ENCODE data around the gene SEMA4B. TPM values are rescaled to one million over a fixed set of nuclear protein-coding genes. Genes with fewer than 3 reads are reported as not detected.

SEMA4B gene
- total and polyA plus RNA-seq, 10 of the 15 experiments (the other 5 are each of a cell fraction or from before 2014, with no cell fraction given) = 0.87 to 26.0 (median 9.3) TPM

DNA sequence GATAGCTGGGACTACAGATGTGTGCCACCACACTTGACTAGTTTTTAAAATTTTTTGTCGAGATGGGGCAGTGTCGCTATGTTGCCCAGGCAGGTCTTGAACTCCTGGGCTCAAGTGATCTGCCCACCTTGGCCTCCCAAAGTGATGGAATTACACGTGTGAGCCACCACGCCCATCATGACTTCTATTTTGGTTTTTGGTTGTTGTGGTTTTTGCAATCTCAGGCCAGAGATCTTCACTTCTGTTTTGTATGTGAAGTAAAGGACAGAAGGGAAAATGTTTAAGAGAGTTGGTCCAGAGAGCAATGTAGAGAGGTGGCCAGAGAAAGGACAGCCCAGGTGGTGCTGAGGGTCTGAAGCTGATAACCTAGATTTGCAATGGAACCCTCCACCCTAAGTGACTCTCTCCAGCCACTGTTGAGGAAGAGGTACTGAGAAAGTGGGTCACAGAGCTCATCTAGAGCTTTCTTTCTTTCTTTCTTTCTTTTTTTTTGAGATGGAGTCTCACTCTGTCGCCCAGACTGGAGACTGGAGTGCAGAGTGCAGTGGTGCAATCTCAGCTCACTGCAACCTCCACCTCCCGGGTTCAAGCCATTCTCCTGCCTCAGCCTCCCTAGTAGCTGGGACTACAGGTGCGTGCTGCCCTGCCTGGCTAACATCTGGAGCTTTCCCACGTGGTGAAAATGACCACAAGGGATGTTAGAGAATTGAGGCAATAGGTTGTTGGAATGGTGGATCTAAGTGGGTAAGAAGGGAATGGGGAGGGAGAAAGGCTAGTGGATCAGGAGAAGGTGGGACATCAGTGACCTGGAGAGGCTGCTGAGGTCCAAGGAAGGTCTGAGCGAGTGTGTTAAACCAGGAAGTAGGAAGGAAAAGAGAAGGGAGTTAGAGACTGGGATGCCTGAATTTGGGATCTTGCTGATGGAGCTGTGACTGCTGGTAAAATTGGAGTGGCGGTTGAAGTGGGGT is 22.4 kb upstream of the SEMA4B start (continued):
- TF ChIP-seq NFIC (IDR thresholded peaks at IDR 0.05; ENCODE audit: low read depth, low read length) (peak; percentile 46; the same call in 1 of the 2 replicates), SMAD5 (IDR thresholded peaks at IDR 0.05; ENCODE audit: low read depth) (no peak), BCL11A (IDR thresholded peaks at IDR 0.05; ENCODE audit: low read depth, low read length) (0 out of 2 replicates have a peak, but pooled peaks have one; percentile 6), ZSCAN29 (IDR thresholded peaks at IDR 0.05) (no peak), CBX5 (IDR thresholded peaks at IDR 0.05; ENCODE audit: low read depth) (no peak), FOS (IDR thresholded peaks at IDR 0.05; ENCODE audit: borderline replicate concordance, extremely low read depth, insufficient read length) (no peak), HDGF (IDR thresholded peaks at IDR 0.05) (peak; percentile 71; the same call in 1 of the 2 replicates), ZNF207 (IDR thresholded peaks at IDR 0.05; ENCODE audit: borderline replicate concordance) (no peak), NFXL1 (IDR thresholded peaks at IDR 0.05; ENCODE audit: borderline replicate concordance) (no peak), JUND (IDR thresholded peaks at IDR 0.05; ENCODE audit: low read depth, low read length) (no peak), NBN (IDR thresholded peaks at IDR 0.05) (peak; percentile 63), SPI1 (IDR thresholded peaks at IDR 0.05; ENCODE audit: borderline replicate concordance, insufficient read depth, low read depth, low read length) (peak; percentile 65; the same call in 1 of the 2 replicates), POLR2AphosphoS2 (IDR thresholded peaks at IDR 0.05; ENCODE audit: low read depth, low read length) (no peak), ASH2L (IDR thresholded peaks at IDR 0.05; ENCODE audit: borderline replicate concordance, low read depth) (no peak), SMARCA5 (IDR thresholded peaks at IDR 0.05) (peak; percentile 57; the same call in 1 of the 2 replicates), CREB1 (IDR thresholded peaks at IDR 0.05; ENCODE audit: low read depth) (0 out of 2 replicates have a peak, but pooled peaks have one; percentile 44), TARDBP (IDR thresholded peaks at IDR 0.05; ENCODE audit: borderline replicate concordance) (no peak), CBFB (IDR thresholded peaks at IDR 0.05; ENCODE audit: low read depth) (peak; percentile 81), IKZF1 (conservative IDR thresholded peaks at IDR 0.05) (peak; percentile 67; the same call in 1 of the 2 replicates)
- TF ChIP-seq, protein P1, sequence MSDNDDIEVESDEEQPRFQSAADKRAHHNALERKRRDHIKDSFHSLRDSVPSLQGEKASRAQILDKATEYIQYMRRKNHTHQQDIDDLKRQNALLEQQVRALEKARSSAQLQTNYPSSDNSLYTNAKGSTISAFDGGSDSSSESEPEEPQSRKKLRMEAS (IDR thresholded peaks at IDR 0.05; ENCODE audit: low read depth, low read length) = no peak; the same call in 1 of the 2 replicates
- TF ChIP-seq, protein P2, sequence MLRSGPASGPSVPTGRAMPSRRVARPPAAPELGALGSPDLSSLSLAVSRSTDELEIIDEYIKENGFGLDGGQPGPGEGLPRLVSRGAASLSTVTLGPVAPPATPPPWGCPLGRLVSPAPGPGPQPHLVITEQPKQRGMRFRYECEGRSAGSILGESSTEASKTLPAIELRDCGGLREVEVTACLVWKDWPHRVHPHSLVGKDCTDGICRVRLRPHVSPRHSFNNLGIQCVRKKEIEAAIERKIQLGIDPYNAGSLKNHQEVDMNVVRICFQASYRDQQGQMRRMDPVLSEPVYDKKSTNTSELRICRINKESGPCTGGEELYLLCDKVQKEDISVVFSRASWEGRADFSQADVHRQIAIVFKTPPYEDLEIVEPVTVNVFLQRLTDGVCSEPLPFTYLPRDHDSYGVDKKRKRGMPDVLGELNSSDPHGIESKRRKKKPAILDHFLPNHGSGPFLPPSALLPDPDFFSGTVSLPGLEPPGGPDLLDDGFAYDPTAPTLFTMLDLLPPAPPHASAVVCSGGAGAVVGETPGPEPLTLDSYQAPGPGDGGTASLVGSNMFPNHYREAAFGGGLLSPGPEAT (IDR thresholded peaks at IDR 0.05; ENCODE audit: low read depth) = peak; percentile 63; the same call in 1 of the 2 replicates
- TF ChIP-seq, protein P3, sequence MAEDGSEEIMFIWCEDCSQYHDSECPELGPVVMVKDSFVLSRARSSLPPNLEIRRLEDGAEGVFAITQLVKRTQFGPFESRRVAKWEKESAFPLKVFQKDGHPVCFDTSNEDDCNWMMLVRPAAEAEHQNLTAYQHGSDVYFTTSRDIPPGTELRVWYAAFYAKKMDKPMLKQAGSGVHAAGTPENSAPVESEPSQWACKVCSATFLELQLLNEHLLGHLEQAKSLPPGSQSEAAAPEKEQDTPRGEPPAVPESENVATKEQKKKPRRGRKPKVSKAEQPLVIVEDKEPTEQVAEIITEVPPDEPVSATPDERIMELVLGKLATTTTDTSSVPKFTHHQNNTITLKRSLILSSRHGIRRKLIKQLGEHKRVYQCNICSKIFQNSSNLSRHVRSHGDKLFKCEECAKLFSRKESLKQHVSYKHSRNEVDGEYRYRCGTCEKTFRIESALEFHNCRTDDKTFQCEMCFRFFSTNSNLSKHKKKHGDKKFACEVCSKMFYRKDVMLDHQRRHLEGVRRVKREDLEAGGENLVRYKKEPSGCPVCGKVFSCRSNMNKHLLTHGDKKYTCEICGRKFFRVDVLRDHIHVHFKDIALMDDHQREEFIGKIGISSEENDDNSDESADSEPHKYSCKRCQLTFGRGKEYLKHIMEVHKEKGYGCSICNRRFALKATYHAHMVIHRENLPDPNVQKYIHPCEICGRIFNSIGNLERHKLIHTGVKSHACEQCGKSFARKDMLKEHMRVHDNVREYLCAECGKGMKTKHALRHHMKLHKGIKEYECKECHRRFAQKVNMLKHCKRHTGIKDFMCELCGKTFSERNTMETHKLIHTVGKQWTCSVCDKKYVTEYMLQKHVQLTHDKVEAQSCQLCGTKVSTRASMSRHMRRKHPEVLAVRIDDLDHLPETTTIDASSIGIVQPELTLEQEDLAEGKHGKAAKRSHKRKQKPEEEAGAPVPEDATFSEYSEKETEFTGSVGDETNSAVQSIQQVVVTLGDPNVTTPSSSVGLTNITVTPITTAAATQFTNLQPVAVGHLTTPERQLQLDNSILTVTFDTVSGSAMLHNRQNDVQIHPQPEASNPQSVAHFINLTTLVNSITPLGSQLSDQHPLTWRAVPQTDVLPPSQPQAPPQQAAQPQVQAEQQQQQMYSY (CRISPR knock-in tag; IDR thresholded peaks at IDR 0.05) = no peak
- TF ChIP-seq, protein P4, sequence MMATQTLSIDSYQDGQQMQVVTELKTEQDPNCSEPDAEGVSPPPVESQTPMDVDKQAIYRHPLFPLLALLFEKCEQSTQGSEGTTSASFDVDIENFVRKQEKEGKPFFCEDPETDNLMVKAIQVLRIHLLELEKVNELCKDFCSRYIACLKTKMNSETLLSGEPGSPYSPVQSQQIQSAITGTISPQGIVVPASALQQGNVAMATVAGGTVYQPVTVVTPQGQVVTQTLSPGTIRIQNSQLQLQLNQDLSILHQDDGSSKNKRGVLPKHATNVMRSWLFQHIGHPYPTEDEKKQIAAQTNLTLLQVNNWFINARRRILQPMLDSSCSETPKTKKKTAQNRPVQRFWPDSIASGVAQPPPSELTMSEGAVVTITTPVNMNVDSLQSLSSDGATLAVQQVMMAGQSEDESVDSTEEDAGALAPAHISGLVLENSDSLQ (IDR thresholded peaks at IDR 0.05) = peak; percentile 52; the same call in 1 of the 2 replicates
